Trophoblast cell (in vitro differentiated cells and primary cell): ENCODE measurements around the gene PDE4D.

Experiments
- DNase-seq, 2 donors: peaks; one replicate each; pipeline ENCODE4 v3.0.0-alpha.2; 2016
- H2AFZ ChIP-seq: 2 replicates; pipeline ENCODE4 v1.6.1; 2013; ENCODE audit warnings: low read length, moderate library complexity, mild to moderate bottlenecking; ENCODE audit not compliant: insufficient read depth, poor library complexity
- H2AK5ac ChIP-seq: 2 replicates; pipeline ENCODE4 v1.6.1; 2013; ENCODE audit warnings: mild to moderate bottlenecking, low read length
- H2BK120ac ChIP-seq: 2 replicates; pipeline ENCODE4 v1.6.1; 2013; ENCODE audit warnings: low read length, mild to moderate bottlenecking, moderate library complexity; ENCODE audit not compliant: insufficient read depth, poor library complexity
- H2BK12ac ChIP-seq: 2 replicates; pipeline ENCODE4 v1.6.1; 2013; ENCODE audit warnings: mild to moderate bottlenecking, low read length, moderate library complexity
- H2BK5ac ChIP-seq: 2 replicates; pipeline ENCODE4 v1.6.1; 2013; ENCODE audit warnings: low read length, low read depth, moderate library complexity, mild to moderate bottlenecking; ENCODE audit not compliant: poor library complexity
- H3K14ac ChIP-seq: 2 replicates; pipeline ENCODE4 v1.6.1; 2013; ENCODE audit warnings: mild to moderate bottlenecking, low read length
- H3K18ac ChIP-seq: 2 replicates; pipeline ENCODE4 v1.6.1; 2013; ENCODE audit warnings: mild to moderate bottlenecking, low read length
- H3K23ac ChIP-seq: 2 replicates; pipeline ENCODE4 v1.6.1; 2013; ENCODE audit warnings: low read length
- H3K27ac ChIP-seq: 2 replicates; pipeline ENCODE4 v1.5.1; 2013; ENCODE audit warnings: low read depth, mild to moderate bottlenecking, inconsistent platforms, low read length, moderate library complexity
- H3K27me3 ChIP-seq: 2 replicates; pipeline ENCODE4 v1.6.1; 2013; ENCODE audit warnings: inconsistent platforms, mild to moderate bottlenecking, low read length, moderate library complexity; ENCODE audit not compliant: insufficient read depth
- H3K36me3 ChIP-seq, 2 experiments: 1 replicate in 1 of 2; 2 replicates in 1 of 2; pipeline ENCODE4 v1.6.1; 2013; ENCODE audit warnings: low read length in 2 of 2, mild to moderate bottlenecking in 2 of 2, moderate library complexity in 1 of 2; ENCODE audit not compliant: insufficient read depth in 2 of 2, control insufficient read depth in 1 of 2
- H3K4ac ChIP-seq: 2 replicates; pipeline ENCODE4 v1.6.1; 2013; ENCODE audit warnings: low read depth, mild to moderate bottlenecking, low read length, moderate library complexity
- H3K4me1 ChIP-seq, 2 experiments: 1 replicate in 1 of 2; 2 replicates in 1 of 2; pipeline ENCODE4 v1.6.1; 2013; ENCODE audit warnings: low read length in 2 of 2, mild to moderate bottlenecking in 2 of 2, moderate library complexity in 1 of 2; ENCODE audit not compliant: insufficient read depth in 2 of 2, control insufficient read depth in 1 of 2
- H3K4me2 ChIP-seq: 2 replicates; pipeline ENCODE4 v1.6.1; 2013; ENCODE audit warnings: inconsistent platforms, mild to moderate bottlenecking, low read length, moderate library complexity
- H3K4me3 ChIP-seq: 2 replicates; pipeline ENCODE4 v1.5.1; 2013; ENCODE audit warnings: mild to moderate bottlenecking, low read depth, low read length, inconsistent platforms
- H3K79me1 ChIP-seq: one replicate; pipeline ENCODE4 v1.6.1; 2013; ENCODE audit warnings: low read length
- H3K79me2 ChIP-seq: 2 replicates; pipeline ENCODE4 v1.6.1; 2013; ENCODE audit warnings: low read length, mild to moderate bottlenecking; ENCODE audit not compliant: control insufficient read depth, insufficient read depth, poor library complexity
- H3K9ac ChIP-seq: 2 replicates; pipeline ENCODE4 v1.6.1; 2013; ENCODE audit warnings: mild to moderate bottlenecking, low read length
- H3K9me3 ChIP-seq: 2 replicates; pipeline ENCODE4 v1.6.1; 2013; ENCODE audit warnings: low read depth, mild to moderate bottlenecking, control low read depth, inconsistent platforms, low read length; ENCODE audit not compliant: insufficient read depth
- H4K12ac ChIP-seq: 2 replicates; pipeline ENCODE4 v1.6.1; 2013; ENCODE audit warnings: low read depth, mild to moderate bottlenecking, low read length, moderate library complexity
- H4K8ac ChIP-seq: 2 replicates; pipeline ENCODE4 v1.6.1; 2013; ENCODE audit warnings: low read depth, mild to moderate bottlenecking, low read length, moderate library complexity
- H4K91ac ChIP-seq: one replicate; pipeline ENCODE4 v1.6.1; 2013; ENCODE audit warnings: low read depth, mild to moderate bottlenecking, low read length, moderate library complexity
- WGBS: extraction: QIAGEN DNeasy Blood & Tissue Kit; methylation state at CpG from one replicate; pipeline ENCODE4 v1.1.7; 2013; ENCODE audit warnings: missing lambda C conversion rate; ENCODE audit not compliant: insufficient read length, insufficient coverage; ENCODE audit errors: extremely low coverage; 5-methylcytosine and 5-hydroxymethylcytosine counted together

PDE4D gene

DNA sequence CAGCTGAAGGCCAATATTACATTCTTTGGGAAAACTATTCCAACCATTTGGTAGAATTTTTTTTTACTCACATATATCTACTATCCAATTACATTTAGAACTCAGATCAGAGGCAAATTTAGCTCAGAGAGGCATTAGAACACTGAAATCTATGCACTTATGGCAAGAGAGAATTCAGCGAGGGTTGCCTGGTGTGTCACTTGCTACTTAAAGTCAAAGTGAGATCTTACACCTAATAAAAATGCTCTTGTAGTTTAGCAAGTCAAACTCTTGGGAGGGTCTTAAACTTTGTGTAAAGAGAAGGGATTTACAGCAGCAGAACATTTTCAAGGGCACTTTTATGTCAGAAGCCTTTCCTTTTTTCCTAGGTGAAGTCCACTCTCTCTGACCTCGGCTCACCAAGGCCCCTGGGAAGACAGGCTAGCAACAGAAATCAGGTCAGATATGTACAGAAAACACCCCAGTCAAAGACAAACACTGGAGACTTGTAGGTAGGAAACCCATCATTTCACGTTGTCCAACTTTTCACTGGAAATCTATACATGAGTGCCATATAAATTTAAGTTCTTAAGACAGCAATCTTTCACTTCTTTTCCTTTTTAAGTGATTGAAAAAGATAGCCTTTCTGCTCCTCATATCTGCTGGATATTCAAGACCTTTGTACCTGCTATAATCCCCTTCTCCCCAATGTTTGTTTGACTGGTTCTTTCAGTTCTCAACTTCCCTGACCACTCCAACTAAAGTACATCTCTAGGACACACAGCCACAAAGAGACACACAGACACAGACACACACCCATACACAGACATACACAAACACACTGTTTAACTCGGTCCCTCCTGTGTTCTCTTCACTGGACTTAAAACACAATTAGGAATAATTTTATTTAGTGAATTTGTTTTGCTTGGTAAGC is 635.8 kb downstream of the PDE4D start:
- DNase-seq = no peak
- WGBS = no CpG with 5 or more reads among the region's 4 CpGs

DNA sequence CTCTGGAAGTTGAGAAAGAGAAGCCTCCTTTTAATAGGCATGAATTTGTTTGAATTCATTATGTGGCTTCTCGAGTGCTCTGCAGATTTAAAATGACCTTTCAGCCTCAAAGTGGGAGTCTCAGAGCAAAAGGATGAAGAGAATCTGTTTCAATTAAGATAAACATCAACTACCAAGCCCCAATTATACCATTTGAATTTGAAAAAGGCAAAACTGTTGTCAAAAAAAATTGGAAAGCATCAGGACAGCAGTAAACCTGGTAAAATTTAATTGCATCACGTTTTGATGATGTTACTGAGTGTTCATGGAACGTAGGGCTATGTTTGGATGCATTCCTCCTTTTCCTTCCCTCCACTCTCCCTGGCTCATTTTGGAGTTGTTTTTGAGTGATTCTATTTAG is 637.2 kb downstream of the PDE4D start:
- H3K27me3 ChIP-seq = no peaks in the 10 kb centered on the region
- no peaks in the 10 kb centered on the region for H3K79me1 ChIP-seq
- no peak overlapping the region for H2BK12ac ChIP-seq
- no peak overlapping the region for H4K8ac ChIP-seq
- no peak overlapping the region for H2BK120ac ChIP-seq
- no peak overlapping the region for H3K23ac ChIP-seq
- no peaks in the 10 kb centered on the region for H3K36me3 ChIP-seq
- no peaks in the 10 kb centered on the region for H3K9me3 ChIP-seq
- H4K12ac ChIP-seq = no peak overlapping the region
- H3K4me2 ChIP-seq = no peak overlapping the region
- H3K14ac ChIP-seq = no peak overlapping the region
- H3K18ac ChIP-seq = no peak overlapping the region
- no peak overlapping the region for H3K4ac ChIP-seq
- no peak overlapping the region for H2AK5ac ChIP-seq
- no peak overlapping the region for H4K91ac ChIP-seq
- no peak overlapping the region for H3K27ac ChIP-seq
- no peak overlapping the region for H2BK5ac ChIP-seq
- WGBS = no CpG with 5 or more reads among the region's 3 CpGs
- H3K4me3 ChIP-seq = no peak overlapping the region
- no peaks in the 10 kb centered on the region for H3K79me2 ChIP-seq
- peaks cover 0 to 2% of the 10 kb centered on the region in 2 experiments for H3K4me1 ChIP-seq
- no peak overlapping the region for H2AFZ ChIP-seq
- no peak overlapping the region for H3K9ac ChIP-seq
- DNase-seq = no peak

More for the DNA sequence above, 635.8 kb downstream of the PDE4D start:
- Histone ChIP-seq H3K23ac (no peak overlapping the region), H4K12ac (no peak overlapping the region), H3K4me1 (peaks cover 2 to 3% of the 10 kb centered on the region in 2 experiments), H3K18ac (no peak overlapping the region), H3K14ac (no peak overlapping the region), H3K4me3 (no peak overlapping the region), H3K36me3 (no peaks in the 10 kb centered on the region), H4K8ac (no peak overlapping the region), H3K79me1 (no peaks in the 10 kb centered on the region), H3K9me3 (no peaks in the 10 kb centered on the region), H3K27ac (no peak overlapping the region), H4K91ac (no peak overlapping the region), H3K27me3 (no peaks in the 10 kb centered on the region), H2BK120ac (no peak overlapping the region), H2BK5ac (no peak overlapping the region), H3K4ac (no peak overlapping the region), H3K79me2 (peaks cover 1% of the 10 kb centered on the region), H2AFZ (no peak overlapping the region), H2AK5ac (no peak overlapping the region), H2BK12ac (no peak overlapping the region), H3K4me2 (no peak overlapping the region), H3K9ac (no peak overlapping the region)

DNA sequence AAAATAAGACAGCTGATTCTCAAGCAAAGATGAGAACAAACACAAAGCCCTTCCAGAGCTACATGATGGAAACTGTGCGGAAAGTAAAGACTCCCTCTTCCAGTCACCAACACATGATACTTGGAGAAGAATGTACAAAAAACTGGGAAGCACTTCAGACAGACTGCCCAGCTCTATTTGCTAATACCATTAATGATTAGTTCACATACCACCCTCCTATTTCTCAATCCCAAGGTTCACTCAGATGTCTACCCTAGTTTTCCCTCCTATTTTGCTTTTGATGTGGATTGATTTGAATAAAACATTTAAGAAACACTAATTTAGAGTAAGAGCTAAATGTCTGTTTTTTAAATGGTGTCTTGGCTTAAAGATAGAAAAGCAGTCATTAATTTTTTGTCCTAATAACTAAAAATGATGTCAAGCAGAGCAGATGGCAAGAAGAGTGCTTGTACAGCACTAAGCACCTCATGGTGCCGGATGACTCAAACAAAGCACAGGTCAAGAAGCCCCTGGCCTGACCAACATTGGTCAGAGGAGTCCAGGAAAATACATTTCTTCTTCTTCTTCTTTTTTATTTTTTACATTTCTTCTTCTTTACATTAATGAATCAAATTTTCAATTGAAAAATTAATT is 639.4 kb downstream of the PDE4D start:
- H2BK5ac ChIP-seq = no peak overlapping the region
- no CpG with 5 or more reads among the region's 2 CpGs for WGBS
- H4K8ac ChIP-seq = no peak overlapping the region
- H3K23ac ChIP-seq = no peak overlapping the region
- no peak overlapping the region for H3K4ac ChIP-seq
- peaks cover 0 to 2% of the 10 kb centered on the region in 2 experiments for H3K4me1 ChIP-seq
- no peaks in the 10 kb centered on the region for H3K36me3 ChIP-seq
- H2AK5ac ChIP-seq = no peak overlapping the region
- H2AFZ ChIP-seq = no peak overlapping the region
- no peak overlapping the region for H3K27ac ChIP-seq
- H3K18ac ChIP-seq = no peak overlapping the region
- no peak overlapping the region for H3K9ac ChIP-seq
- no peak overlapping the region for H4K91ac ChIP-seq
- no peak overlapping the region for H2BK12ac ChIP-seq
- H3K79me2 ChIP-seq = no peaks in the 10 kb centered on the region
- no peak overlapping the region for H3K4me2 ChIP-seq
- no peak overlapping the region for H3K4me3 ChIP-seq
- no peak overlapping the region for H4K12ac ChIP-seq
- no peak overlapping the region for H3K14ac ChIP-seq
- no peaks in the 10 kb centered on the region for H3K27me3 ChIP-seq
- H3K79me1 ChIP-seq = no peaks in the 10 kb centered on the region
- no peak overlapping the region for H2BK120ac ChIP-seq
- no peaks in the 10 kb centered on the region for H3K9me3 ChIP-seq
- no peak for DNase-seq

DNA sequence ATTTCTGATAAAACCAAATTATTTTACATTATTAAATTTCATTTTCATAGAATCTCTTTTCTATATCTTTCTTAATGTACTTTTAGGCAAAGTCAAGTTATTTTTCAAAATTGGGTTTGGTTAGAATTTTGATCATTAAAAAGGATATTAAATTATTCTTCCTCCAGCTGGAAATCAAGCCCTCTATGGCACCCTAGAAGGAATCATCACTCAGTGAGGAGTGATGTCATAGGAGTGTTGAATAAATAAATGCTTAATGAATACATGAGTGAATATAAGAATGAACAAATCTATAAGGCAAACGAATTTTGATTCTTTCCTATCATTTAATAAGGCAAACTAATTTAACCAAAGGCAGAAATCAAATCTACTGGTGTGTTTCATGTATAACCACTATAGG is 639.9 kb downstream of the PDE4D start:
- Histone ChIP-seq H3K14ac (no peak overlapping the region), H2BK12ac (no peak overlapping the region), H4K8ac (no peak overlapping the region), H3K9me3 (no peaks in the 10 kb centered on the region), H3K36me3 (no peaks in the 10 kb centered on the region), H3K4me1 (peaks cover 0 to 2% of the 10 kb centered on the region in 2 experiments), H2BK120ac (no peak overlapping the region), H3K4me2 (no peak overlapping the region), H2AFZ (no peak overlapping the region), H3K4ac (no peak overlapping the region), H3K18ac (no peak overlapping the region), H3K23ac (no peak overlapping the region), H2AK5ac (no peak overlapping the region), H3K4me3 (no peak overlapping the region), H4K12ac (no peak overlapping the region), H2BK5ac (no peak overlapping the region), H3K79me2 (no peaks in the 10 kb centered on the region), H3K79me1 (no peaks in the 10 kb centered on the region), H3K9ac (no peak overlapping the region), H3K27me3 (no peaks in the 10 kb centered on the region), H4K91ac (no peak overlapping the region), H3K27ac (no peak overlapping the region)
- WGBS = no CpG with 5 or more reads among the region's 1 CpG
- DNase-seq = no peak
